T-helper 1 cell treated with Interleukin-12 subunit alpha and Interleukin-12 subunit beta and Interleukin-4 antibody, amounts not matched to agents 30 μg/mL and 1 μg/mL, for 36 hours (primary cell): Measurements from ENCODE around the gene P4HA3.

Experiments used
- H3K27ac Mint-ChIP-seq: one replicate; pipeline ENCODE4 v1.8.0; 2021; ENCODE audit warnings: mild to moderate bottlenecking, mixed read lengths
- H3K27me3 Mint-ChIP-seq: one replicate; pipeline ENCODE4 v1.8.0; 2021; ENCODE audit warnings: low read depth, mixed read lengths
- H3K36me3 Mint-ChIP-seq: one replicate; pipeline ENCODE4 v1.8.0; 2021; ENCODE audit warnings: low read depth, mixed read lengths
- H3K4me1 Mint-ChIP-seq: one replicate; pipeline ENCODE4 v1.8.0; 2021; ENCODE audit warnings: low read depth, mixed read lengths
- H3K4me3 Mint-ChIP-seq: one replicate; pipeline ENCODE4 v1.8.0; 2021; ENCODE audit warnings: mild to moderate bottlenecking, moderate library complexity, mixed read lengths
- H3K9me3 Mint-ChIP-seq: one replicate; pipeline ENCODE4 v1.8.0; 2021; ENCODE audit warnings: mixed read lengths

The P4HA3 gene

GRCh38 chr11:74325649-74326645 lies 14.5 kb upstream of the P4HA3 start:
- H3K27ac Mint-ChIP-seq = no peak overlapping the region
- no peaks in the 10 kb centered on the region for H3K36me3 Mint-ChIP-seq
- no peaks in the 10 kb centered on the region for H3K4me1 Mint-ChIP-seq
- peaks cover 16% of the 10 kb centered on the region for H3K27me3 Mint-ChIP-seq
- H3K9me3 Mint-ChIP-seq = no peaks in the 10 kb centered on the region
- no peak overlapping the region for H3K4me3 Mint-ChIP-seq

GRCh38 chr11:74322667-74323066 lies 11.2 kb upstream of the P4HA3 start:
- no peaks in the 10 kb centered on the region for H3K4me1 Mint-ChIP-seq
- no peak overlapping the region for H3K27ac Mint-ChIP-seq
- H3K36me3 Mint-ChIP-seq = no peaks in the 10 kb centered on the region
- H3K4me3 Mint-ChIP-seq = no peak overlapping the region
- H3K9me3 Mint-ChIP-seq = peaks cover 2% of the 10 kb centered on the region
- H3K27me3 Mint-ChIP-seq = peaks cover 24% of the 10 kb centered on the region

DNA sequence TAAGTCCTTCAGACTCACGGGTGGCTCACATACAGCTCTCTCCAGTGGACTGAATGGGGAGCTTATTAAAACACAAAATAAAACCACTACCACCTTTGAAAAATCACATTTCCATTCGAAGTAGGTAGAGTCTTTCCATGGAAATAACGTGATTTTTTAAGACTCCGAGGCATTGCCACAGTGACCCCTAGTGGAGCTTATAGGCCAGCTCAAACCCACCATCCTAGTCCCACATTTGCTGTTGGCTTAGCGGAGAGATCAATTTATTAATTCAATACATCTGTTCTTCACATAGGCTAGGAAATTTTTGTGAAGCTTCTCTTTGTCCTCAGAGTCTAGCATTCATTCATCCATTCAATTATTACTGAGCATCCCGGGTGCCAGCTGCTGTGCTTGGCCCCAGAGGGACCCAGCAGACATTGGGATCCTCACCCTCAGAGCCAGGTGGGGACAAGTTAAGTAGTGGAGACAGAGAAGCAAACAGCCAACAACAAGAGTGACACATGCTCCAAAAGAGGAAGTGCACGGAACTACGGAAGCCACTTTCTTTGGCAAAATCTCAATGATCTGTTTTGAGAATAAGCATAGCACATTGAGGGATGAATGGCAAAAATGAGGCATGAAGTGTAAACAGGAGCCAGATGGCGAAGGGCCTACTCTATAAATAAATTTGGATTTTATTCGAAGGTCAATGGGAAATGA lies 10.2 kb upstream of the P4HA3 start:
- Mint-ChIP-seq H3K9me3 (peaks cover 13% of the 10 kb centered on the region), H3K4me1 (no peaks in the 10 kb centered on the region), H3K36me3 (peaks cover 5% of the 10 kb centered on the region), H3K27ac (no peak overlapping the region), H3K4me3 (no peak overlapping the region), H3K27me3 (peaks cover 32% of the 10 kb centered on the region)

- no peak overlapping the region for H3K27ac Mint-ChIP-seq
- no peak overlapping the region for H3K4me3 Mint-ChIP-seq
- H3K9me3 Mint-ChIP-seq = peaks cover 14% of the 10 kb centered on the region
- H3K27me3 Mint-ChIP-seq = peaks cover 34% of the 10 kb centered on the region
- peaks cover 5% of the 10 kb centered on the region for H3K36me3 Mint-ChIP-seq
- H3K4me1 Mint-ChIP-seq = no peaks in the 10 kb centered on the region
Observed at GRCh38 chr11:74320538-74320937, 9.1 kb upstream of the P4HA3 start.

DNA sequence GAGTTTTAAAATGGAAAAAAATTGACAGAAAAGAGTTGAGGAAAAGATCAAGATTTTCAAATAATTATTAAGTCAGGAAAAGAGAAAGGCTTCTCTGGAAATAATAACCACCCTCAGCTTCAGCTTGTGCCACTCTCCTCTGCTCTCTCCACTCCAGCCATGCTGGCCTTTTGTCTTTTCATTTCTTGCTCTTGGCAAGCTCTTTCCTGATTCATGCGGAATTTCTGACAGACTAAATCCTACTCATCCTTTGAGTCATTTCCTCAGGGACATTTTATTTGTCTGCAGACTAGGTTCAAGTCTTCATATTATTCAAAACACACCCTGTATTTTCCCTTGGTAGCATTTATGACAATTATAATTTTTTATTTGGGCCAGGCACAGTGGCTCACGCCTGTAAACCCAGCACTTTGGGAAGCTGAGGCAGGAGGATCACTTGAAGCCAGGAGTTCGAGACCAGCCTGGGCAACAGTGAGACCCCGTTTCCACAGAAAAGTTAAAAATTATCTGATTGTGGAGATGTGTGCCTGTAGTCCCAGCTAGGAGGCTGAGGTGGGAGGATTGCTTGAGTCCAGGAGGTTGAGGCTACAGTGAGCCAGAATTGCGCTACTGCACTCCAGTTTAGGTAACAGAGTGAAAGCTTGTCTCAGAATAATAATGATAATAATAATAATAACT lies 7.8 kb upstream of the P4HA3 start:
- Mint-ChIP-seq H3K27me3 (peaks cover 34% of the 10 kb centered on the region), H3K27ac (no peak overlapping the region), H3K36me3 (peaks cover 5% of the 10 kb centered on the region), H3K4me1 (no peaks in the 10 kb centered on the region), H3K9me3 (peaks cover 14% of the 10 kb centered on the region), H3K4me3 (no peak overlapping the region)

GRCh38 chr11:74318241-74318932 lies 6.9 kb upstream of the P4HA3 start:
- Mint-ChIP-seq H3K36me3 (peaks cover 5% of the 10 kb centered on the region), H3K27ac (no peak overlapping the region), H3K9me3 (peaks cover 14% of the 10 kb centered on the region), H3K4me1 (no peaks in the 10 kb centered on the region), H3K27me3 (peaks cover 37% of the 10 kb centered on the region), H3K4me3 (no peak overlapping the region)

- H3K27me3 Mint-ChIP-seq = peaks cover 35% of the 10 kb centered on the region
- no peak overlapping the region for H3K27ac Mint-ChIP-seq
- peaks cover 5% of the 10 kb centered on the region for H3K36me3 Mint-ChIP-seq
- no peak overlapping the region for H3K4me3 Mint-ChIP-seq
- H3K9me3 Mint-ChIP-seq = peaks cover 14% of the 10 kb centered on the region
- H3K4me1 Mint-ChIP-seq = no peaks in the 10 kb centered on the region
Observed at GRCh38 chr11:74316772-74317505, 5.5 kb upstream of the P4HA3 start.

DNA sequence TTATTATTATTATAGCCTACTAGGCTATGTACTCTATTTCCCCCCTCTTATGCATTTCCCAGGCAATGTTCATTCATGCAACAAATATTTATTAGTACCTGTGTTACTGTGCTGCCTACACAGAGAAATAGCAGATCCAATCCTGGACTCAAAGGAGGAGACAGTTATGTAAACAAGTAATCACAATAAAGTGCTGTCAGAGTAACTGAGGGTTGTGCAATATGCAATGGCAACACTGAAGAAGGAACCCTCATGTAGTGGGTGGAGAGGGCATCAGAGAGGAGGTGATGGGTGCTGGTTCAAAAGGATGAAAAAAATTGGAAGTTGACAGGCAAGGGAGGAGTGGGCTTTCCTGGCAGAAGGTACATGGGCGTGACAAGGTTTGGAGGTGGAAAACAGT lies 886 bp upstream of the P4HA3 start:
- peaks cover 3% of the 10 kb centered on the region for H3K36me3 Mint-ChIP-seq
- peaks cover 47% of the 10 kb centered on the region for H3K27me3 Mint-ChIP-seq
- peaks cover 2% of the 10 kb centered on the region for H3K4me1 Mint-ChIP-seq

GRCh38 chr11:74310857-74311256 lies 583 bp downstream of the P4HA3 start:
- no peak overlapping the region for H3K4me3 Mint-ChIP-seq
- H3K27ac Mint-ChIP-seq = no peak overlapping the region
- H3K27me3 Mint-ChIP-seq = peaks cover 48% of the 10 kb centered on the region
- H3K36me3 Mint-ChIP-seq = no peaks in the 10 kb centered on the region
- H3K4me1 Mint-ChIP-seq = peaks cover 2% of the 10 kb centered on the region
- H3K9me3 Mint-ChIP-seq = no peaks in the 10 kb centered on the region

More for the DNA sequence above, 886 bp upstream of the P4HA3 start:
- no peak overlapping the region for H3K27ac Mint-ChIP-seq
- H3K9me3 Mint-ChIP-seq = peaks cover 9% of the 10 kb centered on the region
- no peak overlapping the region for H3K4me3 Mint-ChIP-seq

DNA sequence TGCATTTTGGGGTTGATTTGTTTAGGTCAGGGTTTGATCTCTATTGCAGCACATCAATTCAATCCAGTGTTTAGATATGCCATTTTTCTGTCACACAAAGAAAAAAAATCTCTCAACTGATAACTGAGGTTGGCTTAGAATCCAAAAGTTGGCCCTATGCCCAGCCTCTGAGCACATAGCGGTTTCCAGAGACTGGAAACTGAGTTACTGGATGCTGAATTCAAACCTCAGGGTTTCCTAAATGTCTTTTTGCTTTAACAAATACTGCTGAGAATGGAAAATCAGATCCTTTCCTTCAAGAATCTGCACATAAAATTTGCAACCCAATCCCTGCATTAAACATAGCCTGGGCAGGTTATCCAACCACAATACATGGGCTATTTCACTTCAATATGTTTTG lies 4.0 kb downstream of the P4HA3 start:
- H3K27ac Mint-ChIP-seq = no peak overlapping the region
- H3K4me3 Mint-ChIP-seq = no peak overlapping the region
- H3K4me1 Mint-ChIP-seq = peaks cover 2% of the 10 kb centered on the region
- H3K27me3 Mint-ChIP-seq = peaks cover 54% of the 10 kb centered on the region
- H3K9me3 Mint-ChIP-seq = no peaks in the 10 kb centered on the region
- no peaks in the 10 kb centered on the region for H3K36me3 Mint-ChIP-seq

DNA sequence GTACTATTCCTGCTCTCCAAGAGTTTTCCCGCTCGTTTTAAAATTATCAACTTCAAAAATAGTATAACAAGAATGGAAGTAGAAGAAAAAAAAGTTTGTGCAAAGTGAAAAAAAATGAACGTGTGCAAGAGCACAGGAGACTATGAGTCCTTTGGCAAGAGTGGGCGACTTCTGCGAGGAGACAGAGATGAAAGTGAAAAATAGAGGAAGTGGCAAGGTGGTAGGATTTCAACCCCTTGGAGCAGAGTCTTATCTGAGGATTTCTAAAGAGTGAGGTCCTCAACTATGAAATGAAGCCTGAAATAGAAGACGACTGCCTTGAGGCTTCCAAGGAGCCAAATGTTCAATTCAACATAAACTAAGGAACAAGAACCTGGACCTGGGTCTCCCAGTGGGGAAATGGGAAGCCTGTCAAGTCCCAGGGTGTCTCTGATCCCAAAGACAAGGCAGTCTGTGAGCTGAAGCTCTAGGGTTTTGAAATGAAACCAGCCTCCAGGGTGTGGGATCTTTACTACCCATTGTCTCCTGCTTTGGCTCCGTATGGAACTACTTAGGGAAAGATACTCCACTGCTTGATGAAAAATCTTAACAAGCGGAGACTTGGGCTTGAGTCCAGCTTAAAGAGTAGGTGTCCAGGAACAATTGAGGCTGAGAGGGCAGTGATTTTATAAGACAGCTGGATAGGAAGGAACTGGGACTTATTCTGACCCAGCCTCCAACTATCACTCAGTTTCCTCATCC lies 4.8 kb downstream of the P4HA3 start:
- peaks cover under 1% of the 10 kb centered on the region for H3K4me1 Mint-ChIP-seq
- no peak overlapping the region for H3K4me3 Mint-ChIP-seq
- H3K27me3 Mint-ChIP-seq = peaks cover 47% of the 10 kb centered on the region
- H3K36me3 Mint-ChIP-seq = no peaks in the 10 kb centered on the region
- no peak overlapping the region for H3K27ac Mint-ChIP-seq
- no peaks in the 10 kb centered on the region for H3K9me3 Mint-ChIP-seq

DNA sequence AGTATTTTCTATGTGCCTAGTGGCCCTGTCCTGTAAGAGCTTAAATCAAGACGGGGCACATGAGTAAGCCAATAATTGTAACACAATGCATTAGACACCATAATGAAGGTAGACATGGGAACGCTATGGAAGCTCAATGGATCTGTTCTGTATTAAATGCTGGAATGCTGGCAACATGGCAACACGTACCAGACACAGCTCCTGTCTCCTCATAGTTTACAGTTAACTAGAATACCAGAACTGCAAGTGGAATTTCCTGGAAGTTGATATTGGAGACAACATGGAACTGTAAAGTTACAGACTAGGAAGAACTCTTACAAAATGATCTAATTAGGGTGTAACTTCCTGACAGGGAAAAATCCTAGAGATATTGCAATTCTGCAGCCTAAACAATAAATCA lies 12.4 kb downstream of the P4HA3 start:
- H3K4me1 Mint-ChIP-seq = peaks cover 5% of the 10 kb centered on the region
- no peak overlapping the region for H3K4me3 Mint-ChIP-seq
- H3K36me3 Mint-ChIP-seq = no peaks in the 10 kb centered on the region
- no peaks in the 10 kb centered on the region for H3K9me3 Mint-ChIP-seq
- H3K27me3 Mint-ChIP-seq = peaks cover 13% of the 10 kb centered on the region
- H3K27ac Mint-ChIP-seq = no peak overlapping the region

DNA sequence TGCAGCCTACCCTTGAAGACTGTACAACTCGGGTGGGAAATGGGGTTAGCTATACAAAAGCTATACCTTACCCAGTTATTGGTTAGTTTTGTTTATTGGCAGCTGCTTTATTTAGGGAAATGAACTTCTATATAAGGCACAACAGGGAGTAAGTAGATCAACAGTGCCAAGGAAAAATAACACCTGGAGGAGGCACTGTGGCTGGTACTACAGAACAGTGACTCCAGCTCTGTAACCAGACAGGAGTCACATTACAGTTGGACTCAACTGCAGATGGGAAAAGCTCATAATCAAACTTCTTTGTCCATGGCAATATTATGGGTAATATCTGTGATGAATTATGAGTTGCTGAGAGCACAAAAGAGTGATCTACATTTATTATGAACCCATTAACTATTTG lies 14.0 kb downstream of the P4HA3 start:
- no peak overlapping the region for H3K4me3 Mint-ChIP-seq
- peaks cover 18% of the 10 kb centered on the region for H3K27me3 Mint-ChIP-seq
- no peak overlapping the region for H3K27ac Mint-ChIP-seq
- peaks cover 5% of the 10 kb centered on the region for H3K4me1 Mint-ChIP-seq
- H3K36me3 Mint-ChIP-seq = no peaks in the 10 kb centered on the region
- no peaks in the 10 kb centered on the region for H3K9me3 Mint-ChIP-seq
